Stimulated activated CD4-positive, alpha-beta T cell treated with anti-CD3 and anti-CD28 coated beads, Interleukin-4, amount 100 ng/mL, for 24 hours (primary cell): Measurements from ENCODE around the gene ALKBH1.
"Not testable (repeated sequence)": the region's sequence is repeated elsewhere in the genome, so short reads cannot be mapped to it uniquely, and the experiment has no call there.

Source experiments
- DNase-seq: peaks from one replicate; pipeline ENCODE4 v3.0.0-alpha.2; 2020

ALKBH1 gene

DNA sequence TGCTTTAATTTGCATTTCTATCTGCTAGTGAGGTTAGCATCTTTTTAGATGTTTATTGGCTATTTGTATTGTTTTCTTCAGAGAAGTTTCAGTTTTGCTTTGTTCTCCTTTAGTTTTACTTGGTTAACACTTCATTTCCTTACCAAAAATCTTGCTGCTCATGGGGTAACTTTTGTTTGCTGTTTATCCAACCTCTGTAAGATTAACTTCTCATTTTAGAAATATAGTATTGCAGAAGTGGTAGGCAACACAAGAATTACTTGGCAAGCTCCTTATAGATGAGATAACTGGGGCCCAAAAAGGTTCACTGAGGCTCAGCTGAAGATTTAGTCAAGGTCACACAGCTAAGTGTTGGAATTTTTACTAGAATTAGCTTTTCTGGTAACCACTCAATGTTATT lies 40.5 kb downstream of the ALKBH1 start:
- DNase-seq: no peak

DNA sequence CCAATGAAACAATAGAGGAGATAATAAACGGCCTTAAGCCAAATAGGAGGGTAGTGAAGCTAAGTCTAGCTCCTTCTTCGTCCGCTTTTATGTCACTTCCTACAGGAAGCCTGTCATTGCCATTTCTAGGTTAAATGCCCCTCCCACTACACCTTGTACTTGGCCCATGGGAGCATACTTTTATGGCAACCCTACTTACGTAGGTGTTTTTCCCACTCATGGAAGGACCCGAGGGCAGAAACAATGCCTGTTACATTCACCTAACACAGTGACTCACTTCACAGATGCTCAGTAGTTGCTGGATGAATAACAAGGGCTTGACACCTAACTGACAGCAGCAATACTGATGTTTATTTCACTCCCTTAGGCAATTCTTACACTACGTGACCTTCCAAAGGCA lies 44.5 kb downstream of the ALKBH1 start:
- DNase-seq: no peak

DNA sequence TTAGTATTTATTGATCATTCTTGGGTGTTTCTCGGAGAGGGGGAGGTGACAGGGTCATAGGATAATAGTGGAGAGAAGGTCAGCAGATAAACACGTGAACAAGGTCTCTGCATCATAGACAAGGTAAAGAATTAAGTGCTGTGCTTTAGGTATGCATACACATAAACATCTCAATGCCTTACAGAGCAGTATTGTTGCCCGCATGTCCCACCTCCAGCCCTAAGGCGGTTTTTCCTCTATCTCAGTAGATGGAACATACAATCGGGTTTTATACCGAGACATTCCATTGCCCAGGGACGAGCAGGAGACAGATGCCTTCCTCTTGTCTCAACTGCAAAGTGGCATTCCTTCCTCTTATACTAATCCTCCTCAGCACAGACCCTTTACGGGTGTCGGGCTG lies 46.3 kb downstream of the ALKBH1 start:
- DNase-seq: not testable (repeated sequence)

DNA sequence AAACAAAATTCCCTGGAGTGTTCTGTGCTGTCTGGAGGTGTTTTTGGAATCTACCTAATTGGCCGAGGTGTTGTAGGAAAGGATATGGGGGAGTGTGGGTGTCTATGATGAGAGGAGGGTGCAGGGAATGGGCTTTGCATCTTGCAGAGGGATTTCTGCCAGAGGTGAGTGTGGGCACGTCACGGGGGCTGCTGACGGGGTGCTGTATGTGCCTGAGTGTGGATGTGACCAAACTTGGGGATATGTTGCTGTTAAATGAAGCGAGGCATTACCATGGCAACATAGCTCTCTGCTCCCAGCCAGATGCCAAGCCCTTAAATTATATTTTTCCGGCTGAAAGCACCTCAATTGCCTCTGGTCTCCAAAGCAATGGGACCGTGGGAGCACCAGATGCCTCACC lies 47.1 kb downstream of the ALKBH1 start:
- no peak for DNase-seq

DNA sequence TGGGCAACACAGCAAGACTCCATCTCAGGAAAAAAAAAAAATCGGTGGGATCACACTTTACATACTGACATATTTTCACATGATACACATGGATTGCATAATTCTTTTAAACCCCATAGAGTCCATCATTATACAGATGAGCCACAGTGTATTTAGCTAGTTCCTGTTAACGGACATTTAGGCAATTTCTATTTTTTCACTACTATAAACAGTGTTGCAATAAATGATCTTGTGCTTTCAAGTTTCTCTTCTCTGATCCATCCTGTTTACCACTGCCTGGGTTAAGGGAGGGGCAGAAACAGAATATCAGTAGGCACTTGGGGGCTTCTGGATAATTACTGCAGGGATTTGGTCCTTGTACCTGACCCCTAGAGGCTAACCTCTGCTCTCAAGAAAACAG lies 48.0 kb downstream of the ALKBH1 start:
- DNase-seq: no peak

DNA sequence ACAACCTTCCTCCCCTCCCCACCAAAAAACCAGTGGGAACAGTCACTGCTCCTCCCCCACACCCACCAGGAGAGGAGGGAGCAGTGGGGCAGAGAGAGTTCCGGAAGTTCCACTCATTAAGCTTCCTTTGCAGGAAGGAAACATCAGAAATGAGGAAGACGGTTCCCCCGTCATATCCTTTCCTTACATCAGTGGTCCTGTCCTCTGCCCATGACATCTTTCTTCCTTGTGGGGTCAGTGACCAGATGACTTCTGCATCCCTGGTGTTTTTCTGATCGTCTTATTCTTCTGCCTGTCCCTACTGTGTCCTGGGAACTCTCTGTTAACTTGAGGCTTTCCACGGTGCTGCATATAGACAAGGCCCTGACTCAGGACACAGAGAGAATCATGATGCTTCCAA lies 50.5 kb downstream of the ALKBH1 start:
- no peak for DNase-seq

DNA sequence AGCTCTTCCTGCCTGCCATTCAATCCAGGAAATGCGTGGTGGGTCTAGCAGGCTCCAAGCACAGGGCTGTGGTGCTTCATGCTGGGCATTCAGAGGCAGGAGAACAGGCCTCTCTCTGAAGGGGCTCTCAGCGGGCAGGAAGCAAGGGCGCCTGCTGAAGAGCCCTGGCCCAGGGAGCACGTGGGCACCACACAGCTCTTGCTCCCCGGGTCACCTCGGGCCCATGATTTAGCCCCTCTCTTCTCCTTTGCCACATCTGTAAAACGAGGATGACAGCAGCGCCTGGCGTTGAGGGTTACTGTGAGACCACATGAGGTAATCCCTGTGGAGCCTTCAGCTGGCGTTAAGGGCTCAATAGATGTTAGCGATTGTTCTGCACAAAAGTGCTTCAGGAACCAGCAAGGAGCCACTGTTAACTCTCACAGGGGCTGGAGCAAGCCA lies 53.8 kb downstream of the ALKBH1 start:
- DNase-seq: no peak

DNA sequence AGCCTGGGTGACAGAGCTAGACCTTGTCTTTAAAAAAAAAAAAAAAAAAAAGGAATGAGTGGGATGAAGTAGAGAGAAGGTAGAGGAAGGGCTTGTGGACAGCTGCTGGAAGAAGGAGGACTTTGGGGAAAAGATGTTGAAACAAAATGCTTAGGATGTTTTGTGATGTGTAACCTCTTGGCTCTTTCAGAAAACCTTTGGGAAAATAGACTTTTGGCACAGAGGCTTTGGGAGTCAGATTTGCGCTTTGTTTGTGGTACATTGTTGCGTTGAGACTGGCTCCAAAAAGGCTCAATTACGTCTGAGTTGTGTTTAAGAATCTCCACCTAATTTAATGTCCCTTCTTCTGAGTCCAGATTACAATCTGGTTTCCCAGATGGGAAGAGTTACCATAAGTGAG lies 58.5 kb downstream of the ALKBH1 start:
- no peak for DNase-seq

DNA sequence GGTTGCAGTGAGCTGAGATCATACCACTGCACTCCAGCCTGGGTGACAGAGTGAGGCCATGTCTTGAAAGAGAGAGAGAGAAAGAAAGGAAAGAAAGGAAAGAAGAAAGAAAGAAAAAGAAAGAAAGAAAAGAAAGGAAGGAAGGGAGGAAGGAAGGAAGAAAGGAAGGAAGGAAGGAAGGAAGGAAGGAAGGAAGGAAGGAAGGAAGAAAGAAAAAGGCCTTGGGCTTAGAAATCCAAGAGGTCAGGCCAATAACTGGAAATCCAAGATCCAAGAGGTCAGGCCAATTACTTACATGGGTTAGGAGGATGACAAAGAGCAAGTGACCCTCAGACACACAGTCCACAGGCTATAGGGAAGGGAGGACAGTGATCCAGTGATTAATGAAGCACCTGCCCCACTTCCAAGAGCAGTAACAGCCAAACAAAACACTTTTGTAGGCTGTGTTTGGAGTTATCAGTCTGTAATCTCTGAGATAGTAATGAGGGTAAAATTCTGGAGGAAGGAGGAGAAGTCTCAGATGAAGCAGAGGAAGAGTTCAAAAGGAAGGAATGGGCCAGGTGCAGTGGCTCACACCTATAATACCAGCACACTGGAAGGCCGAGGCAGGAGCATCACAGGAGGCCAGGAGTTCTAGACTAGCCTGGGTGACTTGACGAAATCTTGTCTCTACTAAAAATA lies 59.2 kb downstream of the ALKBH1 start:
- no peak for DNase-seq

DNA sequence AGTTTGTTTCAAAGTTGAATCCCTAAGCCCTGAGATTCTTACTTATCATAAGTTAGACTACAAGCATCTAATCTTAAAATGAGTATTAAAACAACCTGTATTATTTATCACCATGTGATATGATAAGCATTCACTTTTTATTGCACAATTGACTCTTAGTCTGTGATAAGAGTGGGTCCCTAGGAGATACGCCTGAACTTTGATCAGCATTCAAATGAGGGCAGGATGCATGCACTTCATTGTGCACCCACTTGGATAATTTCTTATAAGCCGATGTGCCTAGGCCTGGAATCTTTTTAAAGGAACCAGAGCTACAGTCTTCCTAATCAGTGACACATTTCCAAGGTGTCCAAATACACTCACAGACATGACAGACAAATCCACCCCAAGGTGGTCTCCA lies 60.0 kb downstream of the ALKBH1 start:
- no peak for DNase-seq

DNA sequence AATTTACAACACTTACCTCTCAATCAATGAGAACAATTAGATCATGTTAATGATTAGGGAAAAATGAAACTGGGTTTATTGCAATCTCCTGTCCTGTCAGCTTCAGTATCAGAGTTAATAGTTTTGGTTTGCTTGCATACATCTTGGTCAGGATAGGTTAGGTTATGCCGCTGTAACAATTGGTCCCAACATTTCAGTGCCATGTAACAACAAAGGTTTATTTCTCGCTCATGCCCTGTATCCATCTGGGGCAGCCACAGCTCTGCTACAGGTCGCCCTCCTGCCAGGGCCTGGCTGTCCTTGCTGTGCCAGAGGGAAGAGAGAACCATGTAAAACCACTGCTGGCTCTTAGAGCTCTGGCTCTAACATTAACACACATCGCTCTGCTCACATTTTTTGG lies 60.9 kb downstream of the ALKBH1 start:
- DNase-seq: no peak

DNA sequence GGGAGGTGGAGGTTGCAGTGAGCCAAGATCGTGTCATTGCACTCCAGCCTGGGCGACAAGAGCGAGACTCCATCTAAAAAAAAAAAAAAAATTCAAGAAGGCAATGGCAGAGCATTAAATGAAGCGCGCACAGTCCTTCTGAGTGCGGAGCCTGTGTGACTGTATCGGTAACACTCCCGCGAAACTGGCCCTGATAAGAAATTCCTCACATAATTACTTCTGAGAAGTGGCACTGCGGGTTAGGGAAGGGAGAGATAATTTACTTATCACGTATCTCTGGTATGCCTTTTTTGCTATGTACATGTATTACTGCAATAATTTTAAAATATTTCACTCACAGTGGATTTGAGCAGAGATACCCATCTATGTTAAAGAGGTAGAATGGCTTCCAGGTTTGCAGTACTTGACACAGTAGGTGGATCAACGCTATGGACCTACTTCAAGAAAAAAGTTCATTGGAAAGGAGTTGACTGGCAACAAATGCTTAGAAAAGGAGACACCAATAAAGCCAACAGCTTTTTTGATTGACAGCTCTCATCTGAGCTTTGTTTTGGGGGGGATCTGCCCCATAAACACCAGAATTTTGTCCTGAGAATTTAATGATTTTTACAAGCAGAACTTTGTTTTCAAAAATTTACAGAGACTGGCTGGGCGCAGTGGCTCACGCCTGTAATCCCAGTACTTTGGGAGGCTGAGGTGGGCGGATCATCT lies 62.1 kb downstream of the ALKBH1 start:
- no peak for DNase-seq

DNA sequence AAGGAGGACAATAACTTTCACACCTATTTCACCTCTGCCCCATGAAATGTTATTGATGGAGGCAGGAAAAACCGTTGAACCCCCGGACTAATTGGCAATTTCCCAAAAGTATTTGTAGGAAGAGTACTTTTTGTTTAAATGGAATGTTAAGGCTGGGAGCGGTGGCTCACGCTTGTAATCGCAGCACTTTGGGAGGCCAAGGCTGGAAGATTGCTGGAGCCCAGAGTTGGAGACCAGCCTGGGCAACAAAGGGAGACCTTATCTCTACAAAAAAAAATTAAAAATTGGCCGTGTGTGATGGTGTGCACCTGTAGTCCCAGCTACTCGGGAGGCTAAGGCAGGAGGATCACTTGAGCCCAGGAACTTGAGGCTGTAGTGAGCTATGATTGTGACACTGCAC lies 65.4 kb downstream of the ALKBH1 start:
- DNase-seq: no peak

DNA sequence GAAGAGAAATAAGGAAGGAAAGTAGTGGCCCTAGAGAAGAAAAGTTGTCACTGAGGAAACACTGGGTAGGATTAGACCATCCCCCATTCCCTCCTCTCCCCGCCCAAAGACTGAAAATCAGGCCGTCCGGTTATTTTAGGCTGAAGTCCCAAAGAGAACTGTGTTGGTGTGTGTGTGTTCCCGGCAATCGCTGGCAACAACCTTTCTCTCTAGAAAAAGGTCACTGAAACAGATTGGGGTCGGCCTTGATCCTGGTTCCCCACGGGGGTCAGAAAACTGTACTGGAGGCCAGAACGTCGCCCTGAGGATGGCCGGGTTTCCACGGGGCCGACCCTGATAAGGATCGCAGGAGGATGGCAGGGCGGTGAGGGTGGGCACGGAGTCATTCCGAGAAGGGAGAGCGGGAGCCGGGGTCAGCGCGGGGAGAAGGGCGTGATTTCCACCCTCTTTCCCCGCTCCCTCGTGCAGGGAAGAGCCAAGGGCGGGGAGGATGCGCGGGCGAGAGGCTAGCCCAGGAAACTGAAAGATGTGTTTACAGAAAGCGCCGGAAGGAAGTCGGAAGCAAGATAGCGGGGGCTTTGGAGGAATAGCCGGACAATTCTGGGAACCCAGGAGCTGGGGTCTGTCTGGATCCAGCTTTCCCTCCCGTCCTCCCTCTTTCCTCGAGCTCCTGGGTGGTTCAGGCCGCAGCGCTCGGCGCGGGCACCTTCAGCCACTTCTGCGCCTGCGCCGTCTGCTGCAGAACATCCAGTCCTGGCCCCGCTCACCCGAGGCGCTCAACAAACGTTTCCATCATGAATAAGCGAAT lies 66.1 kb downstream of the ALKBH1 start:
- DNase-seq: peak; percentile 73

DNA sequence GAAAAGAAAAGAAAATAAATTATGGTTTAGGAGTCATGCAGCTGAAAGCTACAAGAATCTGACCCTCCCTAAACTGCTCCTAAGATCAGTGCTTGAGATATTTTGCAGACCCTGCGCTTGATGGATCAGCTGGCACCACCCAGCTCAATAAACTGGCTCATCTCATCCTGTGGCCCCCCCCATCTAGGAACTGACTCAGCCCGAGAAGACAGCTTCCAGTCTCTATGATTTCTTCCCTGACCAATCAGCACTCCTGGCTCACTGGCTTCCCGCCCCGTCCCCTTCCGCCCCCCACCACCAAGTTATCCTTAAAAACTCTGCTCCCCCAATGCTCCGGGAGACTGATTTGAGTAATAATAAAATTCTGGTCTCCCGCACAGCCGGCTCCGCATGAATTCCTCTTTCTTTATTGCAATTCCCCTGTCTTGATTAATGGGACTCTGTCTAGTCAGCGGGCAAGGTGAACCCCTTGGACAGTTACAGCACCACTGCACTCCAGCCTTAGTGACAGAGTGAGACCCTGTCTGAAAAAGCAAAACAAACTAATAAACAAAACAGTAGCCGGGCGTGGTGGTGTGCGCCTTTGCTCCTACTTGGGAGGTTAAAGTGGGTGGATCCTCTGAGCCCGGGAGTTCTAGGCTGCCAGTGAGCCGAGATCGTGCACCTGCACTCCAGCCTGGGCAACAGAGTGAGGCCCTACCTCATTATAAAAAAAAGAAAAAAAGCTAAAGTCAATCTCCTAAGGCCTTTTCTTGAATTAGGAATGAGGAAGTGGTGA lies 66.9 kb downstream of the ALKBH1 start:
- DNase-seq: no peak

DNA sequence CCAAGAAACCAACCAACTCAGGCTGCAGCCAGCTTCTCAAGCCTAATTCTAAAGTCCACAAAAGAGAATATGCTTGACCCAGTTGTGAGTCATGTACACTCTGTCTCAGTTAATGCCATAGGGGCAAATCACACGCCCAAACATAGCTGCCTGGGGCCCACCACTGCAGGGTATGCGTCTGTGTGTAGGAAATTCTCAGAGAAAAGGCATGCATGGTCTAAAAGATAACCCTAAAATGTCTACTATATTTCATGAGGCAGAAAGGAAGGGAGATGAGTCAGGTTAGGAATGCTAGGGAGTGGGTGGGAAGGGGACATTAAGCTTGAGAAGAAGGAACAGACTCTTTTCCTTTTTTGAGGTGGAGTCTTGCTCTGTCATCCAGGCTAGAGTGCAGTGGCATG lies 69.1 kb downstream of the ALKBH1 start:
- DNase-seq: no peak

DNA sequence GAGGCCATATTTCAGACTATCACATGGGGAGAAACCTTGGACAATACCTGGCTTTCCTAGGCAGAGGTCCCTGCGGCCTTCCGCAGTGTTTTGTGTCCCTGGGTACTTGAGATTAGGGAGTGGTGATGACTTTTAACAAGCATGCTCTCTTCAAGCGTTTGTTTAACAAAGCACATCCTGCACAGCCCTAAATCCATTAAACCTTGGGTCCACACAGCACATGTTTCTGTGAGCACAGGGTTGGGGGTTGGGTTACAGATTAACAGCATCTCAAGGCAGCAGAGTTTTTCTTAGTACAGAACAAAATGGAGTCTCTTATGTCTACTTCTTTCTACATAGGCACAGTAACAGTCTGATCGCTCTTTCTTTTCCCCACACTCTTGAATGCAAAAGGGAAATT lies 72.0 kb downstream of the ALKBH1 start:
- DNase-seq: not testable (repeated sequence)

DNA sequence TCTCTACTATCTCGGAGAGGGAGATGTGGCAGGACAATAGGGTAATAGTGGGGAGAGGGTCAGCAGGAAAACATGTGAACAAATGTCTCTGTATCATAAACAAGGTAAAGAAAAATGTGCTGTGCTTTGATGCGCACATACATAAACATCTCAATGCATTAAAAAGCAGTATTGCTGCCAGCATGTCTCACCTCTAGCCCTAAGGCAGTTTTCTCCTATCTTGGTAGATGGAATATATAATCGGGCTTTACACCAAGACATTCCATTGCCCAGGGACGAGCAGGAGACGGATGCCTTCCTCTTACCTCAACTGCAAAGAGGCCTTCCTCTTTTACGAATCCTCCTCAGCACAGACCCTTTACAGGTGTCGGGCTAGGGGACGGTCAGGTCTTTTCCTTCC lies 72.4 kb downstream of the ALKBH1 start:
- DNase-seq: not testable (repeated sequence)

DNA sequence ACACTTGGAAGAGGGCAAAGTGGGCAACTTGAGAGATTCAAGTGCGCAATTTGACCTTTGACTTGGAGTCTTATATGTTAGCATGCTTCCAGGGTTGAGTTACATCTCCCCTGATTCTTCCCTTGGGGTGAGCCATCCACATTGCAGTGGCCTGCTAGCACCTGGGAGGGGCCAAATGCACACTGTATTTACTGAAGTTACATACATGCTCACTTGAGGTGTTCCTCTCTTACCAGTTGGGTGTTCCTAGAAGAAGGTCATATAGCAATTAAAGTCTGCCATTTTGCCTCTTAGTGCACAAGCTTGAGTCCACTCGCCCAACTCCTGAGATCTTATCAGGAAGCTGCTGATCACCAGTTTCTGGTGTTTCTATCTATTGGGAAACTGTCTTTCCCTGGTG lies 77.7 kb downstream of the ALKBH1 start:
- DNase-seq: no peak

DNA sequence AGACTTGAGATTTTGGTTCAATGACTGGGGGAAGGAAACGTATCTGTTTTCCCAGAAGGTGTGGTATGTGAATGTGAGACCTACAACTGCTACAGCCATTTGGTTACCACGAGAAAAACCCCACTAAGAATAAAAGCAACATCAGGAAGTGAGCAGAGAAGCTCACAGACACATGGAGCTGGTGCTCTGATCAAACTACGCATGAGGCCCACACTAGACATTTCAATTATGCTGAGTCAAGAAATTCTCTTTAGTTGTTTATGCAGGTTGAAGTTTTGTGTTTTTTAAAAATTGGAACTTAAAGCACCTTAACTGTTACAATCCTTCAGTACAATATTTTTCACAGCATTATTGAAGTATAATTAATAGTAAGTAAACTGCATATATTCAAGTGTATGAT lies 82.5 kb downstream of the ALKBH1 start:
- DNase-seq: no peak

DNA sequence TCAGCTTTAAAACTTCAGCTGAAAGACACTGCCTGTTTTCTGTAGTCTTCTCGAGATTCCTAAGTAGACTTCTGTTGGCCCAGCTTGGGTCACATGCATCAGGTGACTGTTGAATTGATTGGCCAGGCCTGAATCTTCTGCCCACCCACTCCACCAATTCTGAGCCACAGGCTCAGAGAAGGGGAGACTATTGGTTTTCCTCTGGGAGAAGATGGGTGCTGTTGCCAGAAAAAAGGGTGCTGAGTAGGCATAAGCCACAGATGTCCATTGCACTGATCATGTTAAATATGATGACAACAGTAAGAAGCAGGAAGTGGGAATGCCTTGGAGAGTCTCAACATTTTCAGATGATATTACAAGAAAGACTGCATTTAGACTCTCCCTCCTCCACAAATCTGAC lies 84.6 kb downstream of the ALKBH1 start:
- no peak for DNase-seq
